ENCODE data around the gene STARD13.

The STARD13 gene

GRCh38 chr13:33087790-33088189, 197.8 kb downstream of the STARD13 start:
- no peak overlapping the region for H3K27ac ChIP-seq (ENCODE audit: low read length)
- H3K27me3 ChIP-seq (ENCODE audit: control insufficient read depth in 1 of 2, insufficient read depth in 2 of 2, low read length in 2 of 2), result no peaks in the 10 kb centered on the region
- peaks cover 6% of the 10 kb centered on the region for H3K4me1 ChIP-seq (ENCODE audit: control insufficient read depth, insufficient read depth, low read length)
- H3K9ac ChIP-seq (ENCODE audit: low read length in 2 of 2), result no peak overlapping the region
- no peak overlapping the region for H3K4me3 ChIP-seq (ENCODE audit: low read length in 2 of 2)
- no peaks in the 10 kb centered on the region for H3K9me3 ChIP-seq (ENCODE audit: control insufficient read depth in 2 of 2, low read length in 2 of 2)
- H3K36me3 ChIP-seq (ENCODE audit: control insufficient read depth in 2 of 2, insufficient read depth in 2 of 2, low read length in 2 of 2), result no peaks in the 10 kb centered on the region

GRCh38 chr13:33087091-33087490, 198.5 kb downstream of the STARD13 start:
- H3K4me1 ChIP-seq (ENCODE audit: control insufficient read depth, insufficient read depth, low read length), result peaks cover 6% of the 10 kb centered on the region
- H3K9me3 ChIP-seq (ENCODE audit: control insufficient read depth in 2 of 2, low read length in 2 of 2), result no peaks in the 10 kb centered on the region
- no peak overlapping the region for H3K9ac ChIP-seq (ENCODE audit: low read length in 2 of 2)
- H3K36me3 ChIP-seq (ENCODE audit: control insufficient read depth in 2 of 2, insufficient read depth in 2 of 2, low read length in 2 of 2), result no peaks in the 10 kb centered on the region
- no peaks in the 10 kb centered on the region for H3K27me3 ChIP-seq (ENCODE audit: control insufficient read depth in 1 of 2, insufficient read depth in 2 of 2, low read length in 2 of 2)
- no peak overlapping the region for H3K4me3 ChIP-seq (ENCODE audit: low read length in 2 of 2)
- H3K27ac ChIP-seq (ENCODE audit: low read length), result no peak overlapping the region

GRCh38 chr13:33083054-33083453, 202.5 kb downstream of the STARD13 start:
- H3K4me3 ChIP-seq (ENCODE audit: low read length in 2 of 2), result no peak overlapping the region
- no peaks in the 10 kb centered on the region for H3K4me1 ChIP-seq (ENCODE audit: control insufficient read depth, insufficient read depth, low read length)
- no peaks in the 10 kb centered on the region for H3K27me3 ChIP-seq (ENCODE audit: control insufficient read depth in 1 of 2, insufficient read depth in 2 of 2, low read length in 2 of 2)
- no peaks in the 10 kb centered on the region for H3K9me3 ChIP-seq (ENCODE audit: control insufficient read depth in 2 of 2, low read length in 2 of 2)
- H3K9ac ChIP-seq (ENCODE audit: low read length in 2 of 2), result no peak overlapping the region
- no peak overlapping the region for H3K27ac ChIP-seq (ENCODE audit: low read length)
- no peaks in the 10 kb centered on the region for H3K36me3 ChIP-seq (ENCODE audit: control insufficient read depth in 2 of 2, insufficient read depth in 2 of 2, low read length in 2 of 2)

GRCh38 chr13:33081666-33082065, 203.9 kb downstream of the STARD13 start:
- Histone ChIP-seq H3K9ac (ENCODE audit: low read length in 2 of 2) (no peak overlapping the region), H3K27me3 (ENCODE audit: control insufficient read depth in 1 of 2, insufficient read depth in 2 of 2, low read length in 2 of 2) (no peaks in the 10 kb centered on the region), H3K4me1 (ENCODE audit: control insufficient read depth, insufficient read depth, low read length) (no peaks in the 10 kb centered on the region), H3K27ac (ENCODE audit: low read length) (no peak overlapping the region), H3K36me3 (ENCODE audit: control insufficient read depth in 2 of 2, insufficient read depth in 2 of 2, low read length in 2 of 2) (no peaks in the 10 kb centered on the region), H3K9me3 (ENCODE audit: control insufficient read depth in 2 of 2, low read length in 2 of 2) (no peaks in the 10 kb centered on the region), H3K4me3 (ENCODE audit: low read length in 2 of 2) (no peak overlapping the region)

GRCh38 chr13:33080972-33081590, 204.5 kb downstream of the STARD13 start:
- Histone ChIP-seq H3K27ac (ENCODE audit: low read length) (no peak overlapping the region), H3K4me1 (ENCODE audit: control insufficient read depth, insufficient read depth, low read length) (no peaks in the 10 kb centered on the region), H3K9me3 (ENCODE audit: control insufficient read depth in 2 of 2, low read length in 2 of 2) (no peaks in the 10 kb centered on the region), H3K36me3 (ENCODE audit: control insufficient read depth in 2 of 2, insufficient read depth in 2 of 2, low read length in 2 of 2) (no peaks in the 10 kb centered on the region), H3K27me3 (ENCODE audit: control insufficient read depth in 1 of 2, insufficient read depth in 2 of 2, low read length in 2 of 2) (no peaks in the 10 kb centered on the region), H3K9ac (ENCODE audit: low read length in 2 of 2) (no peak overlapping the region), H3K4me3 (ENCODE audit: low read length in 2 of 2) (no peak overlapping the region)

GRCh38 chr13:33079960-33080359, 205.6 kb downstream of the STARD13 start:
- Histone ChIP-seq H3K9me3 (ENCODE audit: control insufficient read depth in 2 of 2, low read length in 2 of 2) (no peaks in the 10 kb centered on the region), H3K27ac (ENCODE audit: low read length) (no peak overlapping the region), H3K4me1 (ENCODE audit: control insufficient read depth, insufficient read depth, low read length) (peaks cover 9% of the 10 kb centered on the region), H3K27me3 (ENCODE audit: control insufficient read depth in 1 of 2, insufficient read depth in 2 of 2, low read length in 2 of 2) (no peaks in the 10 kb centered on the region), H3K9ac (ENCODE audit: low read length in 2 of 2) (no peak overlapping the region), H3K4me3 (ENCODE audit: low read length in 2 of 2) (no peak overlapping the region), H3K36me3 (ENCODE audit: control insufficient read depth in 2 of 2, insufficient read depth in 2 of 2, low read length in 2 of 2) (no peaks in the 10 kb centered on the region)

- H3K27ac ChIP-seq (ENCODE audit: low read length), result no peak overlapping the region
- peaks cover 9% of the 10 kb centered on the region for H3K4me1 ChIP-seq (ENCODE audit: control insufficient read depth, insufficient read depth, low read length)
- H3K36me3 ChIP-seq (ENCODE audit: control insufficient read depth in 2 of 2, insufficient read depth in 2 of 2, low read length in 2 of 2), result no peaks in the 10 kb centered on the region
- H3K9ac ChIP-seq (ENCODE audit: low read length in 2 of 2), result no peak overlapping the region
- H3K9me3 ChIP-seq (ENCODE audit: control insufficient read depth in 2 of 2, low read length in 2 of 2), result no peaks in the 10 kb centered on the region
- H3K4me3 ChIP-seq (ENCODE audit: low read length in 2 of 2), result no peak overlapping the region
- no peaks in the 10 kb centered on the region for H3K27me3 ChIP-seq (ENCODE audit: control insufficient read depth in 1 of 2, insufficient read depth in 2 of 2, low read length in 2 of 2)
Measured at GRCh38 chr13:33078263-33078662, 207.3 kb downstream of the STARD13 start.

- H3K27ac ChIP-seq (ENCODE audit: low read length), result no peak overlapping the region
- no peaks in the 10 kb centered on the region for H3K27me3 ChIP-seq (ENCODE audit: control insufficient read depth in 1 of 2, insufficient read depth in 2 of 2, low read length in 2 of 2)
- no peak overlapping the region for H3K9ac ChIP-seq (ENCODE audit: low read length in 2 of 2)
- no peaks in the 10 kb centered on the region for H3K9me3 ChIP-seq (ENCODE audit: control insufficient read depth in 2 of 2, low read length in 2 of 2)
- no peak overlapping the region for H3K4me3 ChIP-seq (ENCODE audit: low read length in 2 of 2)
- no peaks in the 10 kb centered on the region for H3K36me3 ChIP-seq (ENCODE audit: control insufficient read depth in 2 of 2, insufficient read depth in 2 of 2, low read length in 2 of 2)
- H3K4me1 ChIP-seq (ENCODE audit: control insufficient read depth, insufficient read depth, low read length), result peaks cover 9% of the 10 kb centered on the region
Measured at GRCh38 chr13:33076001-33076992, 209.3 kb downstream of the STARD13 start.

- H3K4me3 ChIP-seq (ENCODE audit: low read length in 2 of 2), result no peak overlapping the region
- H3K27ac ChIP-seq (ENCODE audit: low read length), result no peak overlapping the region
- no peaks in the 10 kb centered on the region for H3K27me3 ChIP-seq (ENCODE audit: control insufficient read depth in 1 of 2, insufficient read depth in 2 of 2, low read length in 2 of 2)
- H3K9me3 ChIP-seq (ENCODE audit: control insufficient read depth in 2 of 2, low read length in 2 of 2), result no peaks in the 10 kb centered on the region
- no peaks in the 10 kb centered on the region for H3K36me3 ChIP-seq (ENCODE audit: control insufficient read depth in 2 of 2, insufficient read depth in 2 of 2, low read length in 2 of 2)
- H3K4me1 ChIP-seq (ENCODE audit: control insufficient read depth, insufficient read depth, low read length), result peaks cover 9% of the 10 kb centered on the region
- no peak overlapping the region for H3K9ac ChIP-seq (ENCODE audit: low read length in 2 of 2)
Measured at GRCh38 chr13:33073338-33073737, 212.2 kb downstream of the STARD13 start.

GRCh38 chr13:33072759-33073158, 212.8 kb downstream of the STARD13 start:
- H3K4me1 ChIP-seq (ENCODE audit: control insufficient read depth, insufficient read depth, low read length), result peaks cover 9% of the 10 kb centered on the region
- no peak overlapping the region for H3K27ac ChIP-seq (ENCODE audit: low read length)
- H3K4me3 ChIP-seq (ENCODE audit: low read length in 2 of 2), result no peak overlapping the region
- no peaks in the 10 kb centered on the region for H3K27me3 ChIP-seq (ENCODE audit: control insufficient read depth in 1 of 2, insufficient read depth in 2 of 2, low read length in 2 of 2)
- no peaks in the 10 kb centered on the region for H3K36me3 ChIP-seq (ENCODE audit: control insufficient read depth in 2 of 2, insufficient read depth in 2 of 2, low read length in 2 of 2)
- H3K9me3 ChIP-seq (ENCODE audit: control insufficient read depth in 2 of 2, low read length in 2 of 2), result no peaks in the 10 kb centered on the region
- H3K9ac ChIP-seq (ENCODE audit: low read length in 2 of 2), result no peak overlapping the region

GRCh38 chr13:33072282-33072681, 213.3 kb downstream of the STARD13 start:
- Histone ChIP-seq H3K36me3 (ENCODE audit: control insufficient read depth in 2 of 2, insufficient read depth in 2 of 2, low read length in 2 of 2) (no peaks in the 10 kb centered on the region), H3K27ac (ENCODE audit: low read length) (no peak overlapping the region), H3K9me3 (ENCODE audit: control insufficient read depth in 2 of 2, low read length in 2 of 2) (no peaks in the 10 kb centered on the region), H3K9ac (ENCODE audit: low read length in 2 of 2) (no peak overlapping the region), H3K4me3 (ENCODE audit: low read length in 2 of 2) (no peak overlapping the region), H3K27me3 (ENCODE audit: control insufficient read depth in 1 of 2, insufficient read depth in 2 of 2, low read length in 2 of 2) (no peaks in the 10 kb centered on the region), H3K4me1 (ENCODE audit: control insufficient read depth, insufficient read depth, low read length) (peaks cover 9% of the 10 kb centered on the region)
